PC-3 (cell line): Measurements from ENCODE around the gene APOC1. TPM values are rescaled to one million over a fixed set of nuclear protein-coding genes. Genes with fewer than 3 reads are reported as not detected.
"Not testable (repeated sequence)": the region's sequence is repeated elsewhere in the genome, so short reads cannot be mapped to it uniquely, and the experiment has no call there.

Experiments used
- ATAC-seq: fragments of 200-7000 bp; cut with Tn5 transposase; 2 replicates; pipeline ENCODE4 v1.9.1; 2020; ENCODE audit warnings: mild to moderate bottlenecking, moderate library complexity
- BruUV-seq: library from RNA; stranded (reverse); fragments of 400-500 nt; replicated peaks from 2 replicates; lab custom pipeline; 2021; lab: Mats Ljungman, UMichigan
- CTCF ChIA-PET: fragments of 300-600 bp; sonication (Branson Sonifier 250); formaldehyde crosslinking; loops from one replicate; lab custom pipeline; 2022; ENCODE audit warnings: antibody characterized with exemption; lab: Charles Lee
- POLR2A ChIA-PET: fragments of 300-600 bp; sonication (Branson Sonifier 250); formaldehyde crosslinking; loops from one replicate; lab custom pipeline; 2022; ENCODE audit warnings: antibody characterized with exemption; ENCODE audit not compliant: unreplicated experiment; lab: Charles Lee
- DNase-seq: peaks from one replicate; pipeline ENCODE4 v3.0.0-alpha.2; 2015
- H2AFZ ChIP-seq: fragments of 300-600 bp; sonication (generic); 2 replicates; pipeline ENCODE4 v1.6.0; 2016; ENCODE audit warnings: antibody characterized with exemption, low read length
- H3F3A ChIP-seq: fragments of 300-600 bp; sonication (generic); one replicate; pipeline ENCODE4 v1.6.0; 2017; ENCODE audit warnings: antibody characterized with exemption, low read length, control low read depth, mild to moderate bottlenecking; ENCODE audit not compliant: unreplicated experiment
- H3K27ac ChIP-seq: fragments of 300-600 bp; sonication (generic); 2 replicates; pipeline ENCODE4 v1.5.1; 2016; ENCODE audit warnings: mild to moderate bottlenecking, low read length
- H3K27me3 ChIP-seq: fragments of 300-600 bp; sonication (generic); 2 replicates; pipeline ENCODE4 v1.6.1; 2016; ENCODE audit warnings: low read length, mixed read lengths
- H3K36me3 ChIP-seq: fragments of 300-600 bp; sonication (generic); 2 replicates; pipeline ENCODE4 v1.6.1; 2016; ENCODE audit warnings: low read depth, mixed run types, low read length, mixed read lengths
- H3K4me1 ChIP-seq: fragments of 300-600 bp; sonication (generic); 2 replicates; pipeline ENCODE4 v1.5.1; 2016; ENCODE audit warnings: low read length; ENCODE audit not compliant: insufficient read depth
- H3K4me2 ChIP-seq: fragments of 300-600 bp; sonication (generic); 2 replicates; pipeline ENCODE4 v1.6.0; 2016; ENCODE audit warnings: low read length
- H3K4me3 ChIP-seq: fragments of 300-600 bp; sonication (generic); 2 replicates; pipeline ENCODE4 v1.5.1; 2016; ENCODE audit warnings: mild to moderate bottlenecking, low read length, mixed read lengths
- H3K79me2 ChIP-seq: fragments of 300-600 bp; sonication (generic); 2 replicates; pipeline ENCODE4 v1.6.1; 2017; ENCODE audit warnings: low read length, mixed read lengths
- H3K9ac ChIP-seq: fragments of 300-600 bp; sonication (generic); 2 replicates; pipeline ENCODE4 v1.6.0; 2016; ENCODE audit warnings: mild to moderate bottlenecking, low read length
- H3K9me2 ChIP-seq: fragments of 300-600 bp; sonication (generic); replicated peaks from 2 replicates; pipeline ENCODE4 v1.6.1; 2016; ENCODE audit warnings: mixed run types, low read length, mixed read lengths
- H3K9me3 ChIP-seq: fragments of 300-600 bp; sonication (generic); 2 replicates; pipeline ENCODE4 v1.6.1; 2016; ENCODE audit warnings: low read length, mixed read lengths
- H4K20me1 ChIP-seq: fragments of 300-600 bp; sonication (generic); 2 replicates; pipeline ENCODE4 v1.6.1; 2016; ENCODE audit warnings: low read length, mixed read lengths
- EZH2 ChIP-seq: fragments of 300-600 bp; sonication (generic); IDR thresholded peaks from one replicate; pipeline ENCODE4 v1.6.1; 2017; ENCODE audit warnings: antibody characterized with exemption, mild to moderate bottlenecking, low read length; ENCODE audit not compliant: unreplicated experiment
- EZH2phosphoT487 ChIP-seq: fragments of 300-600 bp; sonication (generic); IDR thresholded peaks from 2 replicates; pipeline ENCODE4 v1.6.1; 2018; ENCODE audit warnings: mild to moderate bottlenecking, antibody characterized with exemption, low read length, borderline replicate concordance
- intact Hi-C: fragments of 100-400 bp; cut with micrococcal nuclease; formaldehyde crosslinking; loops from 2 replicates; pipeline ENCODE4 v1.9.0; 2023
- total RNA-seq: library from RNA; depleted of rRNA; stranded (reverse); fragments of >200 nt; gene quantifications from 2 replicates; pipeline ENCODE4 v1.2.3, GENCODE V29; 2014
- TF ChIP-seq, protein P1 (sequence below): fragments of 300-600 bp; sonication (generic); conservative IDR thresholded peaks from 2 replicates; pipeline ENCODE4 v1.5.1; 2017; ENCODE audit warnings: antibody characterized with exemption, low read depth, mild to moderate bottlenecking, low read length

Gene APOC1
- total RNA-seq, 1 experiment from 2014 or later: 3.3 TPM

DNA sequence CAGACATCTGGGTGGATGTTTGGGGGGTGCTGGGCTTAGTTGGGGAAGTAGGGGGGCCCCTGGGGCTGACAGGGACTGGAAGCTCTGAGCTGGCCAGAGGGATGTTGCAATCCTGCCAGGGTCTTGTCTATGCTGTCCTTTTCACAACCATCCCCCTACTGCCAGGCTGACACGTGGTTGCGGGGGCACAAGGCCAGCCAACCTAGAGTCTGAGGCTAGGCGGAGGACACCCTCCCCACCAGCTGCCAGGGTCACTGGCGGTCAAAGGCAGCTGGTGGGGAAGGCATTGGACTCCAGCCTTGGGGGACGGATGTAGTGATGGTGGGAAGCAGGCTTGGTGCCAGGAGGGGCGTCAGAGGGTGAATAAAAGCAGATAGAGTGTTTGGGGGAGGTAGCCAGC is 1.6 kb upstream of the APOC1 start:
- H3K4me2 ChIP-seq: no peak overlapping the region
- no peak overlapping the region for H2AFZ ChIP-seq
- ATAC-seq: no peak
- no peaks in the 10 kb centered on the region for H4K20me1 ChIP-seq
- no peaks in the 10 kb centered on the region for H3K9me2 ChIP-seq
- ChIA-PET CTCF (no interaction called here), POLR2A (no interaction called here)
- DNase-seq: no peak
- H3K9ac ChIP-seq: no peak overlapping the region
- TF ChIP-seq, protein P1, sequence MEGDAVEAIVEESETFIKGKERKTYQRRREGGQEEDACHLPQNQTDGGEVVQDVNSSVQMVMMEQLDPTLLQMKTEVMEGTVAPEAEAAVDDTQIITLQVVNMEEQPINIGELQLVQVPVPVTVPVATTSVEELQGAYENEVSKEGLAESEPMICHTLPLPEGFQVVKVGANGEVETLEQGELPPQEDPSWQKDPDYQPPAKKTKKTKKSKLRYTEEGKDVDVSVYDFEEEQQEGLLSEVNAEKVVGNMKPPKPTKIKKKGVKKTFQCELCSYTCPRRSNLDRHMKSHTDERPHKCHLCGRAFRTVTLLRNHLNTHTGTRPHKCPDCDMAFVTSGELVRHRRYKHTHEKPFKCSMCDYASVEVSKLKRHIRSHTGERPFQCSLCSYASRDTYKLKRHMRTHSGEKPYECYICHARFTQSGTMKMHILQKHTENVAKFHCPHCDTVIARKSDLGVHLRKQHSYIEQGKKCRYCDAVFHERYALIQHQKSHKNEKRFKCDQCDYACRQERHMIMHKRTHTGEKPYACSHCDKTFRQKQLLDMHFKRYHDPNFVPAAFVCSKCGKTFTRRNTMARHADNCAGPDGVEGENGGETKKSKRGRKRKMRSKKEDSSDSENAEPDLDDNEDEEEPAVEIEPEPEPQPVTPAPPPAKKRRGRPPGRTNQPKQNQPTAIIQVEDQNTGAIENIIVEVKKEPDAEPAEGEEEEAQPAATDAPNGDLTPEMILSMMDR: no peak
- no peak for TF ChIP-seq EZH2phosphoT487
- TF ChIP-seq EZH2: no peak
- no peaks in the 10 kb centered on the region for H3K9me3 ChIP-seq
- H3F3A ChIP-seq: no peaks in the 10 kb centered on the region
- BruUV-seq: no TSS peak
- no peak overlapping the region for H3K27ac ChIP-seq
- H3K27me3 ChIP-seq: no peaks in the 10 kb centered on the region
- no peak overlapping the region for H3K4me3 ChIP-seq
- intact Hi-C loops: no loop called here
- H3K79me2 ChIP-seq: no peaks in the 10 kb centered on the region
- H3K36me3 ChIP-seq: no peaks in the 10 kb centered on the region
- peaks cover 10% of the 10 kb centered on the region for H3K4me1 ChIP-seq

DNA sequence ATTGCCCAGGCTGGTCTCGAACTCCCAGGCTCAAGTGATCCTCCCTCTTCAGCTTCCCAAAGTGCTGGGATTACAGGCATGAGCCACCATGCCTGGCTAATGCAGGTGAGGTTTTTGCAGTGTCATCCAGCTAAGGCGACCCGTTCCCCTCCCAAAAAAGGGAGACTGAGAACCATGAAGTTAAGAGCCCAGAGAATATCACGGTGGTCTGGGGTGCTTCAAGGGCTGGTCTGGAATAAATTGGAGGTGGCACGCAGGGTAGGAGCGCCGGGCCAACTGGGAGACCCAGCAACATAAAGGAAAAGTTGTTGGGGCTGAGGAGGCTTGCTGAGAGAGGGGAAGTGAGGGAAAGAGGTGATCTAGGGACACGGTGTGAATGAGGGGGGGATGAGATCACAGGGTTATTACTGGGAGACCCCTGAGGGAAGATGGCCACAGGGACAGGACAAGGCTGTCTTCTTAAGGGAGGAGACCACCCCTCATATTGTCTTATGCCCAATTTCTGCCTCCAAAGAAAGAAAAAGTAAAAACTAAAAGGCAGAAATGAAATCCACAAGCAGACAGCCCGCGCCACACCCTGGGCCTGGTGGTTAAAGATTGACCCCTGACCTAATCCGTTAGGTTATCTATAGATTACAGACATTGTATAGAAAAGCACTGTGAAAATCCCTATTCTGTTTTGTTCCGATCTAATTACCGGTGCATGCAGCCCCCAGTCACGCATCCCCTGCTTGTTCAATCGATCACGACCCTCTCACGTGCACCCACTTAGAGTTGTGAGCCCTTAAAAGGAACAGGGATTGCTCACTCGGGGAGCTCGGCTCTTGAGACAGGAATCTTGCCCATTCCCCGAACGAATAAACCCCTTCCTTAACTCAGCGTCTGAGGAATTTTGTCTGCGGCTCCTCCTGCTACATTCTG is 636 bp upstream of the APOC1 start:
- H3K79me2 ChIP-seq, H3K9me2 ChIP-seq, intact Hi-C loops, H3F3A ChIP-seq, H3K9ac ChIP-seq, H2AFZ ChIP-seq, ATAC-seq, H4K20me1 ChIP-seq, CTCF ChIA-PET, H3K27me3 ChIP-seq, DNase-seq, H3K4me1 ChIP-seq, POLR2A ChIA-PET, H3K36me3 ChIP-seq, H3K27ac ChIP-seq, H3K4me3 ChIP-seq, H3K9me3 ChIP-seq, BruUV-seq: not testable (repeated sequence)
- peak overlapping the region; percentile 82; the same call in 1 of the 2 replicates for H3K4me2 ChIP-seq

DNA sequence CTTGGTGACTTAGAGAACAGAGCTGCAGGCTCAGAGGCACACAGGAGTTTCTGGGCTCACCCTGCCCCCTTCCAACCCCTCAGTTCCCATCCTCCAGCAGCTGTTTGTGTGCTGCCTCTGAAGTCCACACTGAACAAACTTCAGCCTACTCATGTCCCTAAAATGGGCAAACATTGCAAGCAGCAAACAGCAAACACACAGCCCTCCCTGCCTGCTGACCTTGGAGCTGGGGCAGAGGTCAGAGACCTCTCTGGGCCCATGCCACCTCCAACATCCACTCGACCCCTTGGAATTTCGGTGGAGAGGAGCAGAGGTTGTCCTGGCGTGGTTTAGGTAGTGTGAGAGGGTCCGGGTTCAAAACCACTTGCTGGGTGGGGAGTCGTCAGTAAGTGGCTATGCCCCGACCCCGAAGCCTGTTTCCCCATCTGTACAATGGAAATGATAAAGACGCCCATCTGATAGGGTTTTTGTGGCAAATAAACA is 9.9 kb downstream of the APOC1 start:
- Histone ChIP-seq H3K9ac (no peak overlapping the region), H3K9me2 (no peaks in the 10 kb centered on the region), H2AFZ (no peak overlapping the region), H4K20me1 (no peaks in the 10 kb centered on the region), H3F3A (no peaks in the 10 kb centered on the region), H3K4me3 (no peak overlapping the region), H3K27me3 (no peaks in the 10 kb centered on the region), H3K4me2 (no peak overlapping the region), H3K27ac (no peak overlapping the region), H3K36me3 (no peaks in the 10 kb centered on the region), H3K9me3 (no peaks in the 10 kb centered on the region), H3K79me2 (no peaks in the 10 kb centered on the region), H3K4me1 (no peaks in the 10 kb centered on the region; the same call in 1 of the 2 replicates)
- DNase-seq (no peak), ATAC-seq (no peak)
- TF ChIP-seq, protein P1: no peak
- TF ChIP-seq EZH2 (no peak), EZH2phosphoT487 (no peak)
- ChIA-PET POLR2A (no interaction called here), CTCF (no interaction called here)
- BruUV-seq: no TSS peak
- intact Hi-C loops: no loop called here
